Measurements from ENCODE around the gene MYADML2.

GRCh38 chr17:81916234-81917001 is 30.6 kb downstream of the MYADML2 start:
- no peak for TF ChIP-seq CTCF (conservative IDR thresholded peaks at IDR 0.05; ENCODE audit: low read depth in 2 of 2)
- no peak for TF ChIP-seq CREB1 (CRISPR knock-in tag; IDR thresholded peaks at IDR 0.05; ENCODE audit: low read depth)
- TF ChIP-seq POLR2AphosphoS5 (IDR thresholded peaks at IDR 0.05; ENCODE audit: low read depth): no peak
- no peak for TF ChIP-seq REST (IDR thresholded peaks at IDR 0.05; ENCODE audit: unreplicated experiment)
- TF ChIP-seq EZH2phosphoT487 (IDR thresholded peaks at IDR 0.05; ENCODE audit: unreplicated experiment): no peak
- TF ChIP-seq EZH2 (IDR thresholded peaks at IDR 0.05; ENCODE audit: low read depth, unreplicated experiment): no peak
- TF ChIP-seq JUNB (IDR thresholded peaks at IDR 0.05; ENCODE audit: unreplicated experiment): no peak
- TF ChIP-seq ETS1 (IDR thresholded peaks at IDR 0.05): no peak
- TF ChIP-seq ZNF462 (CRISPR knock-in tag; IDR thresholded peaks at IDR 0.05): no peak
- no peak for TF ChIP-seq ZNF331 (CRISPR knock-in tag; IDR thresholded peaks at IDR 0.05; ENCODE audit: low read depth)
- no peak for TF ChIP-seq STAT1 (IDR thresholded peaks at IDR 0.05; ENCODE audit: unreplicated experiment)

All from GM23338 (cell line).